IPS DF 4.7 (cell line): ENCODE results near the gene SMYD4.
"Not testable (repeated sequence)": the region's sequence is repeated elsewhere in the genome, so short reads cannot be mapped to it uniquely, and the experiment has no call there.

Source experiments
- DNase-seq: peaks from one replicate; pipeline ENCODE4 v3.0.0-alpha.2; 2013; ENCODE audit warnings: low spot score; ENCODE audit errors: extremely low read depth

Gene SMYD4

DNA sequence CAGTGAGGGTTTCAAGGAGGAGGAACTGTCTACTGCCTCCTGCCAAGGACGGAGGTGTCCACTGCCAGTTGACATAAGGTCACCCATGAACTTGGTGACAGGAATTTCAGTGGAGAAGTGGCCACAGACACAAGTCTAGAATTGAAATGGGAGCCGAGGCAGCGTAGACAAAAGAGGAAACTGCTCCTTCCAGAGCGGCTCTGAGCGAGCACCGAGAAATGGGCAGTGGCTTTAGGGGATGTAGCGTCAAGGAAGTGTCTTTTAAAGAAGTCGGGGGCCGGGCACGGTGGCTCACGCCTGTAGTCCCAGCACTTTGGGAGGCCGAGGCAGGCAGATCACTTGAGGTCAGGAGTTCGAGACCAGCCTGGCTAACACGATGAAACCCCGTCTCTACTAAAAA, 70.9 kb downstream of the SMYD4 start:
- DNase-seq = no peak

DNA sequence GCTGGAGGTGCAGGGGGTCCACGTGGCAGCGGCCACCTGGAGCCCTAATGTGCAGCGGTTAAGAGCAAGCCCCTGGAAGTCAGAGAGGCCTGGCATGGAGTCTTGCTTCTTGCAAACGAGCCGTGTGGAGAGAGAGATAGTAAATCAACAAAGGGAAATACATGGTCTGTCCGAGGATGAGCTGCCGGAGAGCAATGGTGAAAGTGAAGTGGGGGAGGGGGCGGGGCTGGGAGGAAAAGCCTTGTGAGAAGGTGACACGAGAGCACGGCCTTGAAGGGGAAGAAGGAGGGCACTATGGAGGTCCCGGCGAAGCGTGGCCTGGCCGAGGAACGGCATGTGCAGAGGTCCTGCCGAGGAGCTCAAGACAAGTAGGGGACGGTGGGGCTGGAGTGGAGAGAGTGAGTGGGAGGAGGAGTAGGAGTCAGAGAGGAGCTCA, 73.9 kb downstream of the SMYD4 start:
- no peak for DNase-seq

DNA sequence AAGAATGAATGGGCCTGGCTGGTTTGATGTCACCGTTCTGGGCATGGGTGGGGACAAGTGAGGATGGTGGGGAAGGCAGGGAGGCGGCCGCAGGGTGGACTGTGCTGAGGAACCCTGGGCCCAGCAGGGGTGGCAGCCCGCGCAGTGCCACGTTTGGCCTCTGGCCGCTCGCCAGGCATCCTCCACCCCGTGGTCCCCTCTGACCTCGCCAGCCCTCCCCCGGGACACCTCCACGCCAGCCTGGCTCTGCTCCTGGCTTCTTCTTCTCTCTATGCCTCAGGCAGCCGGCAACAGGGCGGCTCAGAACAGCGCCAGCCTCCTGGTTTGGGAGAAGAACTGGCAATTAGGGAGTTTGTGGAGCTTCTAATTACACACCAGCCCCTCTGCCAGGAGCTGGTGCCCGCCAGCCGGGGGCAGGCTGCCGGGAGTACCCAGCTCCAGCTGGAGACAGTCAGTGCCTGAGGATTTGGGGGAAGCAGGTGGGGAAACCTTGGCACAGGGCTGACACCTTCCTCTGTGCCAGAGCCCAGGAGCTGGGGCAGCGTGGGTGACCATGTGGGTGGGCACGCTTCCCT, 74.4 kb downstream of the SMYD4 start:
- DNase-seq = no peak

DNA sequence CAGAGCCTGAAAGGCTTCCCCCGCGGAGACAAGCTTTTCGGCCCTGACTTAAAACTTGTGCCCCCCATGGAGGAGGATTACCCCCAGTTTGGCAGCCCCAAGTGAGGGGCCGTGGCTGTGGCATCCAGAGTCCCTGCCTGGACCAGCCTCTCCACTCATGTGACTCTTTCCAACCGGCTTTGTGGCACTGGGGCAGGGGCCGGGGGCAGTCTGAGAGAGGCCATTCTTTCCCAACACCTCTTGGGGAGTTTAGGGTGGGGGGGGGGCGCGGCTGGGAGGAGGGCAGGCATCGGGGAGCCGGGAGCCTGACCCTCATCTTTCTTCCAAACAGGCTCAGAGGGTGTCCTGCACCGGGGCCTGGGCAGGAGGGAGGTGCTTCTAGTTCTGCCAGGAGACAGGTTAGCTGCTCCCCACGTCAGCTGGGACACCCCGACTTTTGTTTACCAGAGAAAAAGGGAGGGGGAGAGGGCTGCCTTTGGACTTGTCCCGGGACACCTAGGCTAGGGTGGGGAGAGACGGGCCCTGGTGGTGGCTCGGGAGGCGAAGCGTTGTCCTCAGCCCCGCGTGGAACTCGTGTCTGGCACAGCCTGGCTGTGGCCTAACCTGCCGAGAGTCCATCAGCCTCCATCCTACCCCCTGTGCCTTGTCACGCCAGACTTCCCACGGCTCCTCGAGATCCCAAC, 75.1 kb downstream of the SMYD4 start:
- DNase-seq = no peak

DNA sequence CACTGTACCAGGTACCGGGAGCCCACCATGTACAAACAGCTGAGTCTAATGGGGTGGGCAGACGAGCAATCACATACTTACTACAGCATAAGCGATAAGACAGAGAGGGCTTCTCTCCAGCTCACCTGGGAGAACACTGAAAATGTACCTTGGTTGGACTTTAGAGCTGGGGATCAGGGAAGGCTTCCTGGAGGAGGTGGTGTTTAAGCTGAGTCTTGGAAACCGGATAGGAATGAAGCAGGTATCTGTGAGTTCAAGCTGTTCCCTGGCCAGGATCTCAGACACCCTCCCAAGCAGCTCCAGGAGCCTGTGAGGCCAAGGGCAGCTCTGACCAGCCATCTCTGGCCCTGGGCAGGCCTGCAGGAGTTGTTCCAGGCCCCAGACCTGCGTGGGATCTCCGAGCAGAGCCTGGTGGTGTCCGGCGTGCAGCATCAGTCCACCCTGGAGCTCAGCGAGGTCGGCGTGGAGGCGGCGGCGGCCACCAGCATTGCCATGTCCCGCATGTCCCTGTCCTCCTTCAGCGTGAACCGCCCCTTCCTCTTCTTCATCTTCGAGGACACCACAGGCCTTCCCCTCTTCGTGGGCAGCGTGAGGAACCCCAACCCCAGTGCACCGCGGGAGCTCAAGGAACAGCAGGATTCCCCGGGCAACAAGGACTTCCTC, 75.8 kb downstream of the SMYD4 start:
- DNase-seq = no peak

DNA sequence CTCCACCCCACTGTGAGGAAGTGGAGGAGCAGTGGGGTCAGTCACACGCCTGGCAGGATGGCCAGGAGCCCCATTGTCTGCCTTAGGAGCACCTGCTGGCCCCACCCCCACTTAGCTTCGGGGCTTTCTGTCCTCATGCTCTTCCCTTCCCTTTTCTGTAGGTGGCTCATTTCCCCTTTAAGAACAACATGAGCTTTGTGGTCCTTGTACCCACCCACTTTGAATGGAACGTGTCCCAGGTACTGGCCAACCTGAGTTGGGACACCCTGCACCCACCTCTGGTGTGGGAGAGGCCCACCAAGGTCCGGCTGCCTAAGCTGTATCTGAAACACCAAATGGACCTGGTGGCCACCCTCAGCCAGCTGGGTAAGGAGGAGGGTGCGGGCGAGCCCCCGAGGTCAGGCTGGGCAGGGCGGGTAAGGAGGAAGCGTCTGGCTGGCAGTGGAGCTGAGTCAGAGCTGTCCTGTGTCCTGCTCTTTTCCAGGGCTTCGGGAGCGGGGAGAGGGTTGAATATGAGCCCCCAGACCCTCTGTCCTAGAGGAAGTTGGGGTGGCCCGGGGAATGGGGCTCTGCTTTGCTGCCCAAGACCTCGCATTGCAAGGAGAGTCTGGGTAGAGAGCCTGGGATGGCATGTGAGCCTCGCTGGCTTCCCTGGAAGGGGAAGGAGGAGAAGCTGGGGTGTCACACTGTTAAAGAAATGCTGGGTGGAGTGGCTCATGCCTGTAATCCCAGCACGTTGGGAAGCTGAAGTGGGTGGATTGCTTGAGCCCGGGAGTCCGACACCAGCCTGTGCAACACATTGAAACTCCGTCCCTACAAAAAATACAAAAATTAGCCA, 77.1 kb downstream of the SMYD4 start:
- DNase-seq = no peak

DNA sequence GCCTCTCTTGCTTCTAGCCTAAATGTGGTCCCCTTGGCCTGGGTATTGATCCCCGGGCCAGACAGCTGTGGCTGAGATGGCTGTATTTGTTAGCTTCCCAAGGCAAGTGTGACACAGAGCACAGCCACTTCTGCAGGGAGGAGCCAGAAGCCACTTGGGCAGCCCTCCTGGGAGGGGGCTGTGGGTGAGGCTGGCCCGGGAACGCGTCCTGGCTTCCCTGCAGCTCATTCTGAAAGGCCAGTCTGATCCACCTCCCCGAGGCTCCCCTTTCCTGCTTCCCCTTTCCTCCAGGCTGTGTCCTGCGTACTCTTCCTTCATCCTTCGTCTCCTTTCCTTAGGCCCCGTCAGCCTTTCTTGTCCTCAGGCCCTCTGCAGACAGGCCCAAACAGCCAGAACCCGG, 79.1 kb downstream of the SMYD4 start:
- no peak for DNase-seq

DNA sequence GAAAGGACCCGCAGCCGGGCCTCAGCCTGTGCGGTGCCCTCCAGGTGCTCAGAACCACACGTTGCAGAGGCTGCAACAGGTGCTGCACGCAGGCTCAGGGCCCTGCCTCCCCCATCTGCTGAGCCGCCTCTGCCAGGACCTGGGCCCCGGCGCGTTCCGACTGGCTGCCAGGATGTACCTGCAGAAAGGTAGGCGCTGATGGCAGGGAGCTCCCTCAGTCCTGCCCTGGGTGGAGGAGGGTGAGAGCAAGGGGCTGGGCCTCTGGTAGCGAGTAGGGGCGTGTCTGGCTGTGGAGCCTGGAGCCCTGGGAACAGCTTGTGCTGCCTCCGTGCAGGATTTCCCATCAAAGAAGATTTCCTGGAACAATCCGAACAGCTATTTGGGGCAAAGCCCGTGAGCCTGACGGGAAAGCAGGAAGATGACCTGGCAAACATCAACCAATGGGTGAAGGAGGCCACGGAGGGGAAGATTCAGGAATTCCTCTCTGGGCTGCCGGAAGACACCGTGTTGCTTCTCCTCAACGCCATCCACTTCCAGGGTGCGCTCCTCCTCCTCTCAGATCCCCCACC, 82.6 kb downstream of the SMYD4 start:
- no peak for DNase-seq

DNA sequence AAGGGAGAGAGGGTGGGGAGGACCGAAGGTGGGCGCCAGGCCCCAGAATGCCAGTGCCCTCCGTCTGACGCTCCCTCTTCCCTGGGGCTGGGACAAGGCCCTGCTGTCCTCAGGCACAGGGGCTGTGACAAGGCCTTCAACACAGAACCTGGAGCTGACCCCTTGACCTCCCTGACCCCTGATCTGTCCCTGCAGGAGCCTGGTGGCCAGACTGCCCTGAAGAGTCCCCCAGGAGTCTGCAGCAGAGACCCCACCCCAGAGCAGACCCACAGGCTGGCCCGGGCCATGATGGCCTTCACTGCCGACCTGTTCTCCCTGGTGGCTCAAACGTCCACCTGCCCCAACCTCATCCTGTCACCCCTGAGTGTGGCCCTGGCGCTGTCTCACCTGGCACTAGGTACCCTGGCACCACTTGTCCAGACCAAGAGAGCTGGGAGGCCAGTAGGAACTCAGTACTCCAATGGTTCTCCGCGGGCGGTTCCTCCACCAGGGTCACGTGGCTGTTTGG, 84.1 kb downstream of the SMYD4 start:
- DNase-seq = no peak

DNA sequence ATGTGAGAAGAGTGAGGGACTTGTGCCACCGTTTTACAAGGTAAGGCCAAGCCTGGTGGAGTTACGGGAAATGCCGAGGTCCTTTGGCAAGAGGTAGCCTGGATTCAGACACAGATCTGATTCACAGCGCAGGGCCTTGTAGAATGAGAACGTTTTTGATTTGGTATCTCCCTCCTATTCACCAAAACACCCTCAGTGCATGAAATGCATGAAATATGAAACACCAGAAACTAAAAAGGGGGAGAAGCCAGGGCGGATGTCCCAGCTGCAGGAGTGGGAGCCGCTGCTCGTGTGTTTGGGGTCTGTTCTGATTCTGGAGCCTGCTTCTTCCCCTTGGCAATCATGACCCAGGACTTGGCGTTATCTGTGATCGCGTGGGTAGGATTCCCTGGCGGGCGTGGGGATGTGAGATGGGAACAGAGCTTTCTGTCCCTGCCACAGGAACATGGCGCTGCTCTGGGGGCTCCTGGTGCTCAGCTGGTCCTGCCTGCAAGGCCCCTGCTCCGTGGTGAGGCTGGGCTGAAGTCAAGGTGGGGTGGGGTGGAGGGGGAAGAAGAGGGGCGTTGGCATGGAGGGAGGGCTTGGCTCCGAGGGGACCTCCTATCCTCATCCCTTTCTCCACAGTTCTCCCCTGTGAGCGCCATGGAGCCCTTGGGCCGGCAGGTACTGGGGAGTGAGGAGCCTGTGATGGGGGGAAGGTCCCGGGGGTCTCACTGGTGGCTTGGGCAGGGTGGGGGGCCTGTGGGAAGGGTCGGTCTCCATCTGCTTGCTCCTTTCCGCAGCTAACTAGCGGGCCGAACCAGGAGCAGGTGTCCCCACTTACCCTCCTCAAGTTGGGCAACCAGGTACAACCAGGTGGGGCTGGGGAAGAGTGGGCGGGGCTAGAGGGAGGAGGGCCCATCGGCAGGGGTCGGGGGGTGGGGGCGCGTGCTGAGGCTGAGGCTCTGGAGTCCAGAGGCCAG, 84.9 kb downstream of the SMYD4 start:
- DNase-seq = no peak

DNA sequence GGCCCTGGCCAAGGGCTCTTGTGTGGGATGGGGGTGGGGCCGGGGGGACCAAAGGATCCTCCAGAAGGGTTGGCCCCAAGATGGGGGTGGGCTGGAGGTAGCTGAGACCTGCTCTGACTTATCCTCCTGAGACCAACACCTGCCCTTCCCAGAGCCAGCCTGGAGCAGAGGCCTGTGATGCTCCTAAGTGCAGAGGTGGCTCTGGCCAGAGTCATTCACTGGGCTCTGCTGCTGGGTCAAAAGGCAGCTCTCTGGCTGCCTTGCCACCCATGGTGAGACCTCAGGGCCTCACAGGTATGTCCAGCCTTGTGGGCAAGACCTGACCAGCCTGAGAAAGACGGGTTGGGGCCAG, 86.6 kb downstream of the SMYD4 start:
- DNase-seq = no peak

DNA sequence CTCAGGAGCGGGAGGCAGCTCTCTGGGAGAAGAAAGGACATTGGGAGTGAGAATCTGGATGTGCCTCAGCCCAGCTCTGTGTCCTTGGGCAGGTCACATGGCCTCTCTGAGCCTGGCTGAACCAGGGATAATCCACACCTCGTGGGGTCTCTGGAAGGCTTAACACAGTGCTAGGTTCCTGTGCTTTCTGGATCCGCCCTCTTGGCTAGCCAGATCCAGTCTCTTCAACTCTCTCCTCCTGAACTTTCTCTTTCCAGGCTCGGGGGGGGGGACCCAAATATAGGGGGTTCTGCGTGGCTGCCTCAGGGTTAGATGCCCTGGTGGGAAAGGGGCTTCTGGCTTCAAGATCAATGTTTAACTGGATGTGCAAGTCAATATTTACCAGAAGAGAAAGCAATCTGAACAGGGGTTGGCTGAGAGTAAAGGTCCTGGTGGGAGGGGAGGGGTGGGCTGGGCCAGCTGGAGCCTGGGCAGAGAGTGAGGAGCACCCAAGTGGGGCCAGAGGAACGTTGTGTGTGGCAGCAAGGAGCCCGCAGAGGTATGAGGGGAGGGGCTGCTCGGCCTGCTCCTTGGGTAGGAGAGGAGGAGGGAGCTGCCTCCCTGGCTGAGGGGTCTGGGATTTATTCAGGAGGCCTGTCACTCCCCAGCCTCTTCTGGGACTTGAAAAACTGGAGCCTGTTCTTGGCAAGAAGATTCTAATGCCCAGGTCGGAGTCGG, 87.2 kb downstream of the SMYD4 start, which contains the start of gene SERPINF2:
TSS of gene SERPINF2 (plus strand) at position 501 of the 717 bp plus-strand sequence. CDS start 2,125 bp downstream, outside the sequence.
- DNase-seq = no peak

DNA sequence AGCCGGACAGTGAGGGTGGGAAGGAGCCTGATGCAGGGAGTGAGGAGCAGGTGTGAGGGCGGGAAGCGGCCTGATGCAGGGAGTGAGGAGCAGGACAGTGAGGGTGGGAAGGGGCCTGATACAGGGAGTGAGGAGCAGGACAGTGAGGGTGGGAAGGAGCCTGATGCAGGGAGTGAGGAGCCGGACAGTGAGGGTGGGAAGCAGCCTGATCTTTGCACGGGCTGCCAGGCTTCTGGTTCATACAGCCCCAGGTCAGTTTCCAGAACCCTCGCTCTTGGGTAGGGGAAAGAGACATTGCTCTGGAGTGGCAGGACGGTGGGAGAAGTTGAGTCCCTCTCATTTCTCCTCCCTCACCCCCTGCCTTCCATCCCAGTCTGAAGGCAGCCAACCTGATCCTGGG, 87.8 kb downstream of the SMYD4 start:
- not testable (repeated sequence) for DNase-seq

DNA sequence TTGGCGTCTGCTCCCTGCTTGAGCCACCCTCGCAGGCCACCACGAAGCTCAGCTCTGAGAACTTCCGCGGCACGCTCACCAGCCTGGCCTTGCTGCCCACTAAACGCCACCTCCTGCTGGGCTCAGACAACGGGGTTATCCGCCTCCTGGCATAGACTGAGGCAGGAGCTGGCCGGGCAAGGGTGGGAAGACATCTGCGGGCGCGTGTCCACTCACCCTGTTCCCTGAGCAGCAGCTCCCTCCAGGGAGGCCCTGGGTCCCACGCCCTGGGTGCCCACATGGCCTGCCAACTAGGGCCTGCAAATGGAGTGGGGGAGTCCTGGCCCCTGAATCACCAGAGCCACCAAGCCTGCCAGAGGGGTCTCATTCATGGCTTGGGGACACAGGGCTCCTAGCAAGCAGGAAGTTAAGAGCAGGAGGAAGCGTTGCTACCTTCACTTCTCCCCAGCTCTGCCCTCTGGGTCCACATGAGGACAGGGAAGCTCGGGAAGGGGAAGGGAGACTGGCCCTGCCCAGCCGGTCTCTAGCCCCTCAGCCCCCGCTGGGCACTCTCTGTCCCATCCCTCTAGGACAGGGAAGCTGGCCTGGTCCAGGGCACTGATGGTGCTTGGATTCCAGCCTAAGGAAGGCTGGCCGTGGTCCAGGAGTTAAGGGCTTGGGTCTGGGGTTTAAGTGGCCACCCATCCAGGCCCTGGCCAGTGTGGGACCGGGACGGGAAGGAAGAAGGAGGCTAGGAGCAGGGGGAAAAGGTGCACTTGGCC, 92.0 kb downstream of the SMYD4 start:
- no peak for DNase-seq

DNA sequence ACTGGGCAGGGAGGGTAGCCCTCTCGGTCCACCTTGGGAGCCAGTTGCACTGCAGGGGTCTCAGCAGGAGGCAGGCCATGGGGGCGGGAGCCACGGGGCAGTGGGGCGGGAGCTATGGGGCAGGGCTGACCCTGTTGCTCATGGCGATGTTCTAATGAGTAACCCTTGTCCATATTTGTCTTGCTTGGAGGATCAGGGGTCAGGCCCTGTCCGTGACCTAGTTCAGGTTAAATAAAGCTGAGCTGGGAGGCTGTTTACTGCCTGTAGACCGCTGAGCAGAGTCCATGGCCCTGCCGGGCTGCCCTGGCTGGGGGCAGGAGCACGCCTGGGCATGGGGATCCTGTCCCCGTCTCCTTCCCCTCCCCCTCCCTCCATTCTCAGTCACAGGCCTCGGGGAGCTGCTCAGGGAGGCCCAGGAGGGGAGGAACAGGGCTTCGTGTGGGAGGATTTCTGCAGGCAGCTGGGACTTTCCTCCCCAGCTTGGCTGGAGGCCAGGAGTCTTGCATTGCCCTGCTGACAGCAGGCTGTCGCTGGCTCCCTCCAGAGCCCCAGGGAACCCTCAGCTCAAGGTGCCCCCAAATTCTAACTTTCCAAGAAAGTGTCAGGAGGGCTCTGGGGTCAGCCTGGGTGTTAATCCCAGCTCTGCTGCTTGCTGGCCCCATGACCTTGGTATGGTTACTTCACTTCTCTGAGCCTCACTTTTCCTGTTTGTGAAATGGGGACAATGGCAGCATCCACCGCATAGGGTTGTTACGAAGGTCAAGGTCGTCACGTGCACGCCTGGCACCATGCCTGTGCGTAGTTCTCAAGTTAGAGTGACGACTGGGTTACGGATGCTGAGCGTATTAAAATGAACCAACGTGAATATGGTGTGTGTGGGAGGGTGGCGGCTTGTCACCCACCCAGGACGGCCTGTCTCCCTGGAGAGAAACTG, 93.1 kb downstream of the SMYD4 start:
- DNase-seq = no peak

DNA sequence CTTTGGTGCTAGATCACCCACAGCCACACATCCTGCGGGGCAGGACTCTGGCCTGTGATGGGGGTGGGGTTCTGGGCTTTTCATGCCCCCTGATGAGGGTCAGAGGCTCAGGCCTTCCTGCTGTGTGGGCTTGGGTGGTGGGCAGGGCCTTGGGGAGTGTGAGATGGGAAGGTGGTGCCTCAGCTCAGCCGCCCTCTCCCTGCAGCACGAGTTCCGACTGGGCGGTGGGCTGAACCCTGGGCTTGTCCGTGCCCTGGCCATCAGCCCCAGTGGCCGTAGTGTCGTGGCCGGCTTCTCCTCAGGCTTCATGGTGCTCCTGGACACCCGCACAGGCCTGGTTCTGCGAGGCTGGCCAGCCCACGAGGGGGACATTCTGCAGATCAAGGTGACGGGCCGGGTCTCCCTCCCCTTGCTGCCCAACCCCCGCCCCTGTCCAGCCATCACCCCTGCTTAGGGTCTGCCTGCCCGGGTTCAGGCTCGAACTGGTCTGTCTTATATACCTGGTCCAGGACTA, 93.8 kb downstream of the SMYD4 start:
- DNase-seq = no peak

DNA sequence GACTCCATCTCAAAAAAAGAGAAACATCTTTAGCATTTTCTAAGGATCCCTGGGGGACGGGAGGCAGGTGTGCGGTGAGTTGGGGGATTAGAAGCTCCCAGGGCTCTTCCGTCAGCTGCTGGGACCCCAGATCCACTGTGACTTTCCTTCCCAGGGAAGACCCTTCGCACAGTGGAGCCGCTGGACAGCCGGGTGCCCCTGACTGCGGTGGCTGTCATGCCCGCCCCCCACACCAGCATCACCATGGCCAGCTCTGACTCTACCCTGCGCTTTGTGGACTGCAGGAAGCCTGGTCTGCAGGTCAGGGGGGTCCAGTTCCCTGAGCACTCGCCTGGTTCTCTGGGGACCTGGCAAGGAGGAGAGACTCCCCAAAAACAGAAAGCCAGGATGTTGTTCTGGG, 94.3 kb downstream of the SMYD4 start:
- no peak for DNase-seq

DNA sequence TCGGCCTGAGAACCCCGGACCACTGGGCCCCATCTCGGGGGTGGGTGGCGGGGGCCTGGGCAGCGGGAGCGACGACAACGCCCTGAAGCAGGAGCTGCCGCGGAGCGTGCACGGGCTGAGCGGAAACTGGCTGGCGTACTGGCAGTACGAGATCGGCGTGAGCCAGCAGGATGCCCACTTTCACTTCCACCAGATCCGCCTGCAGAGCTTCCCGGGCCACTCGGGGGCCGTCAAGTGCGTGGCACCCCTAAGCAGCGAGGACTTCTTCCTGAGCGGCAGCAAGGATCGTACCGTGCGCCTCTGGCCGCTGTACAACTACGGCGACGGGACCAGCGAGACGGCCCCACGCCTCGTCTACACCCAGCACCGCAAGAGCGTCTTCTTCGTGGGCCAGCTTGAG, 95.9 kb downstream of the SMYD4 start:
- no peak for DNase-seq
